GM15510 (cell line): Measurements from ENCODE around the gene WDR18.

Experiments used
- POLR2A ChIP-seq: IDR thresholded peaks from 3 replicates; pipeline ENCODE4 v1.6.1; 2011; ENCODE audit warnings: borderline replicate concordance; ENCODE audit not compliant: insufficient read length; ENCODE audit errors: extremely low read depth

WDR18 gene

DNA sequence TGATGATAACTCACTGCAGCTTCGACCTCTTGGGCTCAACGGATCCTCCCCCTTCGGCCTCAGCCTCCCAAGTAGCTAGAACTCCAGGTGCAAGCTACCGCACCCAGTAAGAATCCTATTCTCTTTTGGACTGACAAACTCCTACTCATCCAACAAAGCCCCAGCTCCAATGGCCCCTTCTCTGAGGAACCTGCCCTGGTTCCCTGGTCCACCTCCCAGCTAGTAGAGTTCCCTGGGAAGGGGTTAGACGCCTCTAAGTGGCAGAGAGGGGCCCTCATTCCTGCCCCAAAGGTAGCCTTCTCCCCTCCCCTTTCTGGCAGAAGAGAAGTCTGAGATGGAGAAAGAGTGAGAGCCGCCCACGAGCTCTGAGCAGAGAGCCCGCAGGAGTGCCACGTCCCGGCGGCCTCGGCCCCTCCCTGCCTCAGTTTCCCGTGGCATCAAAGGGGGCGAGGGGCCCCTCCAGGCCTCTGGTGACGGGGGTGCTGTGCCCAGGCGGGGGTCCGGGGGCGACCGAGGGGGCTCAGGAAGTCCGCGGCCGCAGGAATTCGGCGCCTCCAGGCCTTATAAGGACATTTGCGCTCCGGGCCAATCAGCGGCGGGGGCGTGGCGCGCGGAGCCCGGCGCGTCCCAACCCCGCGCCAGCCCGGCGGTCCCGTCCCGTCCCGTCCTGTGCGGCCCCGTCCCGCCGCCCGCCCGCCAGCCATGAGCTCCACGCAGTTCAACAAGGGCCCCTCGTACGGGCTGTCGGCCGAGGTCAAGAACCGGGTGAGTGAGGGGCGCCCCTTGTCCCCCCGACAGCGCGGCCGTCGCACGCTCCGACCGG lies 42.0 kb downstream of the WDR18 start, which contains the start of gene CNN2:
TSS of gene CNN2 (plus strand) at position 649 of the 823 bp plus-strand sequence. CDS start at position 703, 54 bp downstream.
- peak; percentile 88 for TF ChIP-seq POLR2A

- TF ChIP-seq POLR2A, result no peak
These were observed 42.9 kb downstream of the WDR18 start for GRCh38 chr19:1026783-1027649.

GRCh38 chr19:1027650-1028061 lies 43.5 kb downstream of the WDR18 start:
- no peak for TF ChIP-seq POLR2A

- TF ChIP-seq POLR2A, result peak; percentile 55
These were observed 44.1 kb downstream of the WDR18 start for GRCh38 chr19:1028062-1028926.

GRCh38 chr19:1032264-1032867 lies 48.2 kb downstream of the WDR18 start:
- no peak for TF ChIP-seq POLR2A

GRCh38 chr19:1035998-1036621 lies 52.0 kb downstream of the WDR18 start:
- no peak for TF ChIP-seq POLR2A

DNA sequence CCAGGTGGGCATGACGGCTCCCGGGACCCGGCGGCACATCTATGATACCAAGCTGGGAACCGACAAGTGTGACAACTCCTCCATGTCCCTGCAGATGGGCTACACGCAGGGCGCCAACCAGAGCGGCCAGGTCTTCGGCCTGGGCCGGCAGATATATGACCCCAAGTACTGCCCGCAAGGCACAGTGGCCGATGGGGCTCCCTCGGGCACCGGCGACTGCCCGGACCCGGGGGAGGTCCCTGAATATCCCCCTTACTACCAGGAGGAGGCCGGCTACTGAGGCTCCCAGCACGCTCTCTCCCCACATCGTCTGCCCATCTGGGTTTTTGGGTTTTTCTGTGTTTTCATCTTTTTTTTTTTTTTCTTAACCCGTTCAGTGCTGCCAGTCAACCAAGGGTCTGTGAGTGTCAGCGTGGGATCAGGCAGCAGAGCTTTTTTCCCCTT lies 53.5 kb downstream of the WDR18 start:
- no peak for TF ChIP-seq POLR2A

DNA sequence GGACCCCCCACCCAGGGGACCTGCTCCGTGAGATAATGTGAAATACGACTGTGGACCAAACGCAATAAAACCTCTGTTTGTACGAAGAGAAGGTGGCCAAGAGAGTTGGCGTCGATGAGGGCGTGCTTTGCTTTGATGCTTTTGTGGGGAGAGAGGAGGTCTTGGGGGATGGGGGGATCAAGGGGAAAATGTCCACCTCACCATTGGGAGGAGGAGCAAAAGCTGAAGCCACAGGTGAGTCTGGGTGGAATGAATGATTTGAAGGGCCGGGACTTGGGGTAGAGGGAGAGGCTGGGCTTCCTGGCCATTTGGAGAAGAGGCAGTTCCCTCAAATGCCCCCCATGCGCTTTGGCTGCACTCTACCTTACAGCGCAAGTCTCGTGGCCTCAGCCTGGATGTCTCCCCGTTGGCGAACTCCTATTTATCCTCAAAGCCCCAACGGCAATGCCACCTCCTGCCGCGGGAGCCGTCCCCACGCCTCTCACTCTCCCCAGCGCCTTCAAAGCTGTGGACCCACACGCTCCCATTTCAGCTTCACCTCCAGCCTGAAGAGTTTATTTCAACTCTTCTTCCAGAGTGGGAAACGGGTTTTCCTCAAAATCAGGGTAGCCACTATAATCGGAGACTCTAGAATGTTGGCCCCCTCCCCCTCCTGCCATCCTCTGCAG lies 55.0 kb downstream of the WDR18 start:
- no peak for TF ChIP-seq POLR2A

DNA sequence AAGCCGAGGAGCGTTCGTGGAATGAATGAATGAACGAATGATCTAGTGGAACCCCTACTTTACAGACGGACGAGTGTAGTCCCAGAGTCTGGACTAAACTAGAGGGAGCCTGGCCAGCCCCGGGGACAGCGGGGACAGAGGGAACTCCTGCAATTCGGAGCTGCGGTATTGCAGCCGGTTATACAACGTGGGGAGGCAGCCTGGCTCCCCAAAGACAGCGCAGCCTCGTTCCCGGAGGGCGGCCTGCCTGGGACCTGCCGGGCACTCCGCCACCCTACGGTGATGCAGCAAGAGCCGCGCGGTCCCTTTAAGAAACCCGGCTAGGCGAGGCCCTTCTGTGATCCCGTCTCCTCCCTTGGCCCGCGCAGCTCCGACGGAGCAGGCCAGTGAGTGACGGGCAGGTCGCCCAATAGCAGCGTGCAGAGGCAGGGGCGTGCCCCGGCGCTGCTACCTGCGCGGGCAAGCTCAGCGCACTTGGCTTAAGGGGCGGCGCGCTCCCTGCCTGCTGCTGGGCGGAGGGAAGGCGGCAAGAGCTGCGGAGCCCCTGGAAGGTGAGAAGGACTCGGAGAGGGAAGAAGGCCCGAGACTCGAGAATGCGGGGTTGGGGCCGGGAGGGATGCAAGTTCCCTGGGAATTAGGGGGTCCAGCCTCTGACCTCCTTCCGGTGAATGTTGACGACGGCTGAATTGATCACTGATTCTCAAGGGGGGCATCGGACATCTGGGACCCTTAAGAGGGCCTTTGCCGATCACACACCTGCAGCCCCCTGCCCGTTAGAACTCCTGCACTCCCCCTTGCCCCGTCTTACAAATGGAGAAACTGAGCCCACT lies 55.7 kb downstream of the WDR18 start, which contains the start of gene ABCA7:
TSS of gene ABCA7 (plus strand) at position 462 of the 830 bp plus-strand sequence. CDS start 1,255 bp downstream, outside the sequence.
- TF ChIP-seq POLR2A, result peak; percentile 54

DNA sequence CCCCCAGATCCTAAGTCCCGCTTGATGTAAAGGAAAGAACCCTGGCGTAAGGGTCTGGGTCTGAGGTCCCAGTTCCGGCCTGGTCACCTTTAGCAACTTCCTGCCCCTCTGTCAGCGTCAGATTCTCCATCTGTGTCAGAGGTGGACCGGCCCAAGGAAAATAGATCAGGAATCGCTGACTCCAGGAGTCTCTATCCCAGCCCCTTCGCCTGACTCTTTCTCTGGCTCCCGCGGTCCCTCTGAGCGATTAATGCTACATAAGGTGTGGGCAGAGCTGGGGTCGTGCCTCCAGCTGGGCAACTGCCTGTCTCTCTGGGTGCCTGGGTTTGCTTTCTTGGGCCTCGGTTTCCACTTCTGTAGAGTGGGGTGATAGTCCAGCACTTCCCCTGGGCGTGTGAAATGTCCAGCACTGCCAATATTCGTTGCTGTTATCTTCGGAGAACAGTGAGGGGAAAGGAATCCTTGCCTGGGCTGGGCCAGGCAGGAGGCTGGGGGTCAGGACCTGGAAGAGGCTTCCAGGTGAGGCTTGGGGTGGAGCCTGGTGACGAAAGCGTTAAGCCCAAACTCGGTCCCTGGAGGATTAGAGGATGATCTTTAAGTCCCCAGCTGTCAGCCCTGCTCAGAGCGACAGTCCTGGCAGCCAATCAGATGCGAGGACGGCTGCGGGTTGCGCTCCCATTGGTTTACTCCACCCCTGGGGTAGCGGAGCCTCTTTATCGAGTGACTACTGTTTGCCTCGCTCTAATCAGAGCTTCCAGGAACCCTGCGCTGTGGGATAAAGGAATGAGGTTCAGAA lies 56.5 kb downstream of the WDR18 start:
- no peak for TF ChIP-seq POLR2A

- no peak for TF ChIP-seq POLR2A
These were observed 57.2 kb downstream of the WDR18 start for GRCh38 chr19:1041272-1041834.
